ENCODE measurements around the gene GPR108.
A peak's percentile ranks its signal among the peaks of the same experiment; 100 is the strongest.
"Not testable (repeated sequence)": the region's sequence is repeated elsewhere in the genome, so short reads cannot be mapped to it uniquely, and the experiment has no call there.

Gene GPR108

DNA sequence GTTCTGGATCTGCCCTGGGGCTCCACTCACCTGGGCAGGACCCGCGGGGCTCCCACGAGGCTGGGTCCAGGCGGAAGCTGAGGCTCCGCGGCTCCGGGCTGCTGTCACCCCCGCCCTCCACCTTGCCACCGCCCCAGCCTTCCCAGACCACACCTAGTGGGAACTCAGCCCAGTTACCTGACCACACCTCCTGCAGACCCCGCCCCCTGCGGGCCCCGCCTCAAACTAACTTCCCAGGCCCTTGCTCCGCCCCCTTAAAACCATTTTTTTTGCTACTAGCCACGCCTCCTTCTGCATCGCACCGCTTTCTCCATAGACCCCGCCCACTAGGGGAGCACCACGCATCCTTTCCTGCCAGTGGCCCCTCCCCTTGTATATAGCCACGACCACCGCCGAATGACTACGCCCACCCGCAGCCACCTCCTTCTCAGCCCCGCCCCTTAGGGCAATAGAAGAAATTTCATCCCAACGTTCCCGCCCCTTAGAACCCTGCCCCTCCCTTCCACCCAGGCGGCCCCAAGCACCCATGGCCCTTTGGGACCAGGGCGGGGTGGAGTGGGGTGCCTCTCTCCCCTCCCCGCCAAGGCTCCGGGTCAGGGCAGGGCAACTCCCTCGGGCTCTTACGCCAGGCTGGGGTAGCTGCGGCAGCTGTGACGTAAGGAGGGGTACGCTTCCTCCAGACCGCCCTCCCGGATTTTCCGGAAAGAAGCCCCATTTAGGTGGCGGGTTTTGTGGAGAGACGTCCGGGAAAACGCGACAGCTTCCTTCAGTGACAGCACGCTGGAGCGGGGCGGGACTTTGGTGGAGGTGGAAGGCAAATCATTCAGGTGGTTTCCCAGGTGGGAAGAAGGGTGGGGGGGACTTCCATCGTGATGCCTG lies 30.2 kb upstream of the GPR108 start, which contains the start of gene SH2D3A:
TSS of gene SH2D3A (minus strand) at position 79 of the 879 bp plus-strand sequence. CDS start 3,687 bp downstream, outside the sequence.
- Mint-ChIP-seq H3K4me3 (peak within 1 kb of the TSS; percentile 92), H3K27ac (peak within 1 kb of the TSS; percentile 94), H3K9me3 (no peaks in the 10 kb centered on the region), H3K27me3 (ENCODE audit: low read depth) (no peaks in the 10 kb centered on the region), H3K4me1 (ENCODE audit: low read depth) (peaks cover 37% of the 10 kb centered on the region), H3K36me3 (ENCODE audit: low read depth) (peaks cover 4% of the 10 kb centered on the region)

GRCh38 chr19:6767081-6767356 lies 29.6 kb upstream of the GPR108 start:
- Mint-ChIP-seq H3K36me3 (ENCODE audit: low read depth) (peaks cover 5% of the 10 kb centered on the region), H3K9me3 (no peaks in the 10 kb centered on the region), H3K27me3 (ENCODE audit: low read depth) (no peaks in the 10 kb centered on the region), H3K4me3 (peak overlapping the region; percentile 92), H3K27ac (peak overlapping the region; percentile 94), H3K4me1 (ENCODE audit: low read depth) (peaks cover 32% of the 10 kb centered on the region)

DNA sequence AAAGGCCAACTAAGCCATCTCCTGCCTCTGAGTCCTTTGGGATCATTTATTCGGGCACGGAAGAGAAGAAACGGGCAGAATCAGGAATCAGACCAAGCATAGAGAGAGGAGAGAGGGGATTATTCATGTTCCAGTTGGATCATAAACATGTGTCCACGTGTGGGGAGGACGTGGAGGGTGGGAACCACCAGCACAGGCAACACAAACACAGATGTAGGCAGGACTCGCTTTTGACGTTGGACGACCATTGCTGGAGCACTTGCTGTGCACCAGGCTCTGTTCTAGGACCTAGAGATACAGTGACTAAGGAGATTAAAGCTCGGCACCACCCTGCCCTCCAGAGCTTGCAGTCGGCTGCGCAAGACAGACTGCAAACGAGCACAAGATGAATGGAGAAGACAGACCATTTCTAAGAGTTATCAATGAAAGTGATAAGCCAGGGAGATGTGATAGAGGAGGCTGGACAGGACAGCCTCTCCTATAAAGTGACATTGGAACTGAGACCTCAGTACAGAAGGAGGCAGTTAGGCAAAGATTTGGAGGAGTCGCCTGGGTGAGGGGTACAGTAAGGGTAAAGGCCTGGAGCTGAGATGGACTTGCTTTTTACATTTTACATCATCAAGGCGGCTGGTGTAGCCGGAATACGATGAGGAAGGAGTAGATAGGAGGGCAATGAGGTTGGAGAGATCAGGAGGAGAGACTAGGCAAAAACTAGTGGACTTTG lies 29.1 kb upstream of the GPR108 start:
- peaks cover 27% of the 10 kb centered on the region for H3K4me1 Mint-ChIP-seq (ENCODE audit: low read depth)
- H3K36me3 Mint-ChIP-seq (ENCODE audit: low read depth), result peaks cover 6% of the 10 kb centered on the region
- H3K9me3 Mint-ChIP-seq, result no peaks in the 10 kb centered on the region
- H3K4me3 Mint-ChIP-seq, result peak overlapping the region; percentile 92
- peak overlapping the region; percentile 94 for H3K27ac Mint-ChIP-seq
- no peaks in the 10 kb centered on the region for H3K27me3 Mint-ChIP-seq (ENCODE audit: low read depth)

DNA sequence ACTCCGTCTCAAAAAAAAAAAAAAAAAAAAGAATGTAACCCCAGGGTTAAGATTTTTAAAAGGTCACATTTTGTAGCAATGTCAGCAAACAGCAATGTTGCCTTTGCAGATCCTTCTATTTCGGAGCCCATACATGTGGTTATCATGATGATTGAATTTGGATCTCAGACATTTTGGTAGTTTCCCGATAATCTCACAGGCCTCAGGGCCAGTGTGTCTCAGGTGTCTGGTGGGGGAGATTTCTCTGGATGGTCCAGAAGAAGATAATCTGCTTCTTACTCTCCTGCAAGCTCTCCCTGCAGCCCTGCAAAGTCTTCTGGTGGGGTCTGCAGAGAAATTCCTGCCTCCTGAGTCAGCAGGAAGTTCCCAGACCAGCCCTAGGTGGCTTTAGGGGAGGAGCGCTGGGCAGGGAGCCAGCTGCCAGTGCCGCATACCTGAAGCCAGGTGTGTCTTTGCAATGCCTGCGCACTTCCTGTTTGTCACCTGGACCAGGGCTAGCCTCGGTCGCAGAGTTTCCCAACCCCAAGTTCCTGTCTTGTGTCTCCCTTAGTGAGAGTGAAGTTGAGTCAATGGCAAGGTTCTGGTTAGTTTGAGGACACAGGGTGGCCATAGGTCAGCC lies 28.5 kb upstream of the GPR108 start:
- Mint-ChIP-seq H3K4me3 (peak overlapping the region; percentile 92), H3K27me3 (ENCODE audit: low read depth) (no peaks in the 10 kb centered on the region), H3K9me3 (no peaks in the 10 kb centered on the region), H3K27ac (peak overlapping the region; percentile 94), H3K36me3 (ENCODE audit: low read depth) (peaks cover 9% of the 10 kb centered on the region), H3K4me1 (ENCODE audit: low read depth) (peaks cover 26% of the 10 kb centered on the region)

DNA sequence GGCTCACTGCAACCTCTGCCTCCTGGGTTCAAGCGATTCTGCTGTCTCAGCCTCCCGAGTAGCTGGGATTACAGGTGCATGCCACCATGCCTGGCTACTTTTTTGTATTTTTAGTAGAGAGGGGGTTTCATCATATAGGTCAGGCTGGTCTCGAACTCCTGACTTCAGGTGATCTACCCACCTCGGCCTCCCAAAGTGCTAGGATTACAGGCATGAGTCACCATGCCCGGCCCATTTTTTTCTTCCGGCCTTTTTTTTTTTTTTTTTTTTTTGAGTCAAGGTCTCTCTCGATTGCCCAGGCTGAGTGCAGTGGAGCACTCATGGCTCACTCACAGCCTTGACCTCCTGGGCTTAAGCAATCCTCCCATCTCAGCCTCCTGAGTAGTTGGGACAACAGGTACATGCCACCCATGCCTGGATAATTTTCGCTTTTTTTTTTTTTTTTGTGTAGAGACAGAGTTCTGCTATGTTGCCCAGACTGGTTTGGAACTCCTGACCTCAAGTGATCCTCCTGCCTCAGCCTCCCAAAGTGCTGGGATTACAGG lies 24.9 kb upstream of the GPR108 start:
- H3K36me3 Mint-ChIP-seq (ENCODE audit: low read depth), result peaks cover 21% of the 10 kb centered on the region
- H3K27me3 Mint-ChIP-seq (ENCODE audit: low read depth); H3K27ac Mint-ChIP-seq; H3K4me3 Mint-ChIP-seq; H3K9me3 Mint-ChIP-seq: not testable (repeated sequence)
- peaks cover 22% of the 10 kb centered on the region for H3K4me1 Mint-ChIP-seq (ENCODE audit: low read depth)

DNA sequence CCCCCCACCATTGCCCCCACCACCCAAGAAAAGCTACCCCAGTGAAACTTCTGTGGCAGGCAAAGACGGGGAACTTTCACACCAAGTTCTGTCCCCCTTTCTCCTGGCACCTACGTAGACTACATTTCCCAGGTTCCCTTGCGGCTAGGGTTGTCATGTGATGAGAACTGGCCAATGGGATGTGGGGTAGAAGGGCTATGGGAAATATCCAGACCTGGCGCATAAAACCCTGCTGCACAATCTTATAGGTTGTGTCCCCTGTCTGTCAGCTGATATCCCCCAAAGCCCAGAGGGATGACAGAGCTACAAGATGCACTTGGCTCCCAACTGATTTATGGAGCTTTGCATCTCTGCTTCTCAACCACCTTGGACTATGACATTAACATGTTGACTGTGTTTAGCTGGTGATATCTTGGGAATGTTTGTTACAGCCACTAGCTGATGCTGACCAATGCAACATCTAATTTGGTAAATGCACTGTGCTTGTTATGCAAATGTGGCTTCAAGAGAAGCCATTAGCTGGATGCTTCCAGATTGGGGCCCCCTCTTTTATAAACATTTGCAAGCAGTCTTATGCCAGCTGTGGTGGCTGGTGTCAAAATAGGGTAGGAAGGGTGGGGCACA lies 23.8 kb upstream of the GPR108 start:
- Mint-ChIP-seq H3K36me3 (ENCODE audit: low read depth) (peaks cover 20% of the 10 kb centered on the region), H3K4me3 (no peak overlapping the region), H3K27ac (no peak overlapping the region), H3K4me1 (ENCODE audit: low read depth) (peaks cover 14% of the 10 kb centered on the region), H3K27me3 (ENCODE audit: low read depth) (no peaks in the 10 kb centered on the region), H3K9me3 (no peaks in the 10 kb centered on the region)

- Mint-ChIP-seq H3K9me3 (no peaks in the 10 kb centered on the region), H3K27ac (no peak overlapping the region), H3K4me1 (ENCODE audit: low read depth) (peaks cover 9% of the 10 kb centered on the region), H3K36me3 (ENCODE audit: low read depth) (peaks cover 18% of the 10 kb centered on the region), H3K4me3 (no peak overlapping the region), H3K27me3 (ENCODE audit: low read depth) (no peaks in the 10 kb centered on the region)
Observed at GRCh38 chr19:6760606-6761005, 23.2 kb upstream of the GPR108 start.

- H3K9me3 Mint-ChIP-seq, result no peaks in the 10 kb centered on the region
- H3K4me1 Mint-ChIP-seq (ENCODE audit: low read depth), result peaks cover 18% of the 10 kb centered on the region
- no peak overlapping the region for H3K27ac Mint-ChIP-seq
- no peak overlapping the region for H3K4me3 Mint-ChIP-seq
- H3K36me3 Mint-ChIP-seq (ENCODE audit: low read depth), result peaks cover 34% of the 10 kb centered on the region
- H3K27me3 Mint-ChIP-seq (ENCODE audit: low read depth), result no peaks in the 10 kb centered on the region
Observed at GRCh38 chr19:6754653-6755463, 17.5 kb upstream of the GPR108 start.

DNA sequence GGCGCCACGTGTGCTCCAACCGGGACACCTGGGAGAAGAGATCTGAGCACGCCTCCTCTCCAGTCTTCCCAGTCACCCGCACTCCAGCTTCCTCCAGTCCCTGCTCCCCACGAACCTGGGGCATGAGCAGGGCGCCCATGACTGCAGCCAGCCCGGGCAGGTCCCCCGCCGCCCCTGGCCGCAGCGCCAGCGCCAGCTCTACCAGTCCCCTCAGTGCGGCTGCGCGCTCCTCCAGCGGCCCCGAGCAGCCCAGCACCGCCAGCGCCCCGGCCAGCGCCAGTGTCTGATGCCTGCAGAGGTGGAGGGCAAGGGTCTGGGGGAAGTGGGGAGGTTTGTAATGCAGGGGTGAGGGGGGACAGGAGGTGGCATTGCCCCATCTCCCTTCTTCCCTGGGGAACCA lies 16.8 kb upstream of the GPR108 start:
- Mint-ChIP-seq H3K36me3 (ENCODE audit: low read depth) (peaks cover 36% of the 10 kb centered on the region), H3K9me3 (no peaks in the 10 kb centered on the region), H3K27ac (no peak overlapping the region), H3K27me3 (ENCODE audit: low read depth) (no peaks in the 10 kb centered on the region), H3K4me1 (ENCODE audit: low read depth) (peaks cover 19% of the 10 kb centered on the region), H3K4me3 (no peak overlapping the region)

DNA sequence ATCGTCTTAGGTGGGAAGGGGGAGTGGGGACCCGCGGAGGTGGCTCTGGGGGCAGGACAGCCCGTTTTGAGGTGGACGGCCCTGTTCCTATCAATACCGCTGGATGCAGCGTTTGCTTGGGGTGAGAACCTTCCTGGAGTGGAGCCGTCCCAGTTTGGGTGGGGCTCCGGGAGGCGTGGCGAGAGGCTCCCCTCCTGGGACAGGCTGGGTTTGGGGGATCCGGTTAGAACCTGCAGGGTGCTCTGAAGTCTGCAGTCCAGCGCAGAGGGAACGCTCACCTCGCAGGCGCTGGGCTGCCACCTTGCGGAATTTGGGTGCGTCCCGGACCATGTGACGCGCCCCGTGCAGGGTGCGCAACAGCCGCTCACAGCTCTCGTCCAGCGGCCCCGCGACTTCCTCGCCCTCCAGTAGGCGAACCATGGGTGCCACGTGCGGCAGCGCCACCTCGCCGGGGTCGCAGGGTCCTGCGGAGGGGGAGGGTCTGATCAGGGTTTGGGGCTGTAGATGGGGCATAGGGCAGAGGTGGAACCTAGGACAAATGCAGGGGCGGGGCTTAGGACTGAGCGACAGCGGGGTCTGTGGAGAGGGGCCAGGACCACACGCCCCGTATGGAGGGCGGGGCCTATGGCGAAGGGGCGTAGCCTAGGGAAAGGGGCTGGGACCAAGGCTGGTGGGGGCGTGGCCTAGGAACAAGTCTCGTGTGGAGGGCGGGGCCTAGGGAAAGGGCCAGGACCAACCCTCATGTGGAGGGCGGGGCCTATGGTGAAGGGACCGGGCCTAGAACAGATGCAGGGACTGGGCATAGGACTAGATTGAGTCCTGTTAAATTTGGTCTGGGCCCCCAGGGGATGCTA lies 16.0 kb upstream of the GPR108 start:
- peak overlapping the region; percentile 70 for H3K4me3 Mint-ChIP-seq
- no peaks in the 10 kb centered on the region for H3K9me3 Mint-ChIP-seq
- peak overlapping the region; percentile 84 for H3K27ac Mint-ChIP-seq
- H3K4me1 Mint-ChIP-seq (ENCODE audit: low read depth), result peaks cover 17% of the 10 kb centered on the region
- no peaks in the 10 kb centered on the region for H3K27me3 Mint-ChIP-seq (ENCODE audit: low read depth)
- H3K36me3 Mint-ChIP-seq (ENCODE audit: low read depth), result peaks cover 35% of the 10 kb centered on the region

- Mint-ChIP-seq H3K9me3 (no peaks in the 10 kb centered on the region), H3K27me3 (ENCODE audit: low read depth) (no peaks in the 10 kb centered on the region), H3K4me1 (ENCODE audit: low read depth) (peaks cover 15% of the 10 kb centered on the region), H3K36me3 (ENCODE audit: low read depth) (peaks cover 37% of the 10 kb centered on the region), H3K4me3 (no peak overlapping the region), H3K27ac (no peak overlapping the region)
Observed at GRCh38 chr19:6752256-6753177, 15.1 kb upstream of the GPR108 start.

GRCh38 chr19:6751189-6751588 lies 13.8 kb upstream of the GPR108 start:
- H3K27me3 Mint-ChIP-seq (ENCODE audit: low read depth), result no peaks in the 10 kb centered on the region

More at GRCh38 chr19:6751189-6751588, 13.8 kb upstream of the GPR108 start:
- H3K4me3 Mint-ChIP-seq, result no peak overlapping the region
- H3K4me1 Mint-ChIP-seq (ENCODE audit: low read depth), result peaks cover 13% of the 10 kb centered on the region
- H3K9me3 Mint-ChIP-seq, result no peaks in the 10 kb centered on the region
- H3K27ac Mint-ChIP-seq, result no peak overlapping the region
- peaks cover 37% of the 10 kb centered on the region for H3K36me3 Mint-ChIP-seq (ENCODE audit: low read depth)

Data from T-helper 1 cell treated with Interleukin-12 subunit alpha and Interleukin-12 subunit beta and Interleukin-4 antibody, amounts not matched to agents 30 μg/mL and 1 μg/mL, for 36 hours (primary cell).